Activated CD4-positive, alpha-beta memory T cell treated with anti-CD3 and anti-CD28 coated beads for 36 hours (primary cell): ENCODE data around the gene SARS1. TPM values are rescaled to one million over a fixed set of nuclear protein-coding genes. Genes with fewer than 3 reads are reported as not detected.

Source experiments
- CTCF ChIA-PET: fragments of 350-600 bp; sonication (Branson Sonifier 250); formaldehyde crosslinking; loops from one replicate; lab custom pipeline; 2021; ENCODE audit warnings: antibody characterized with exemption, inconsistent platforms; lab: Charles Lee
- POLR2A ChIA-PET: fragments of 350-600 bp; sonication (Branson Sonifier 250); formaldehyde crosslinking; loops from one replicate; lab custom pipeline; 2021; ENCODE audit warnings: antibody characterized with exemption; lab: Charles Lee
- DNase-seq: peaks from one replicate; pipeline ENCODE4 v3.0.0-alpha.2; 2020
- H3K27ac Mint-ChIP-seq: one replicate; pipeline ENCODE4 v1.8.0; 2021; ENCODE audit warnings: mixed read lengths
- H3K27me3 Mint-ChIP-seq: one replicate; pipeline ENCODE4 v1.8.0; 2021; ENCODE audit warnings: mixed read lengths
- H3K36me3 Mint-ChIP-seq: one replicate; pipeline ENCODE4 v1.8.0; 2021; ENCODE audit warnings: mixed read lengths
- H3K4me1 Mint-ChIP-seq: one replicate; pipeline ENCODE4 v1.8.0; 2021; ENCODE audit warnings: low read depth, mixed read lengths
- H3K4me3 Mint-ChIP-seq: one replicate; pipeline ENCODE4 v1.8.0; 2021; ENCODE audit warnings: mild to moderate bottlenecking, mixed read lengths
- H3K9me3 Mint-ChIP-seq: one replicate; pipeline ENCODE4 v1.8.0; 2021; ENCODE audit warnings: mixed read lengths
- intact Hi-C: fragments of 100-400 bp; cut with micrococcal nuclease; formaldehyde crosslinking; loops from one replicate; pipeline ENCODE4 v1.15.1; 2023
- total RNA-seq, 2 experiments: library from RNA; stranded (reverse); gene quantifications; one replicate each; pipeline ENCODE4 v1.2.3, GENCODE V29; 2021

The SARS1 gene
- total RNA-seq, 2 experiments from 2014 or later, result 245 to 251 TPM

DNA sequence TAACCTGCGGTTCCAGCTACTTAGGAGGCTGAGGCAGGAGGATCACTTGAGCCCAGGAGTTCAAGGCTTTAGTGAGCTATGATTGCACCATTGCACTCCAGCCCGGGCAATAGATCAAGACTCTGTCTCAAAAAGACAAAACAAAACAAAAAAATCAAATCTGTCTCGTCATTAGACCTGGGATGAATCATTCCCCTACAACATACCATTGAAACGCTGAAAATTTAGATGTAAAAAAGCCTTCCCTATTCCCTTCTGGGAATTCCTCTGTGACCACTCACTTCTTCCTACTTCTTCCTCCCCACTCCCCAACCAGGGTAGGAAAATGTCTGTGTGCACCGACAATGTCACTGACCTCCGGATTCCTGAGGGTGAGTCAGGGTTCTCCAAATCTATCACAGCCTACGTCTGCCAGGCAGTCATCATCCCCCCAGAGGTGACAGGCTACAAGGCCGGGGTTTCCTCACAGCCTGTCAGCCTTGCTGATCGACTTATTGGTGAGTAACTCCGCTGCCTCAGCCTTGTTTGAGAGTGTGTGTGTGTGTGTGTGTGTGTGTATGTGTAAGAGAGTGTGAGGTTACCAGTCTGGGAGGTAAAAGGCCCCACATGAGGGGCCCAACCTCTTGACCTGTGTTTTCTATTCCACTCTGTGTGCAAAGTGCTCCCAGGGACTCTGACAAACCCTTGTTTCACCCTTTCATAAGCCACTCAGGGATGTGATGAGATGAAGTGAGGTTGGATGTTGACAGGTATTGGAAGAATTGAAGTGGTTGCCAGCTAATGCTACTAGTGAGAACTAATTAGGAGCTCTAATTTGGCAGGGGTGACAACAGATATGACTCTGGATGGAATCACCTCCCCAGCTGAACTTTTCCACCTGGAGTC lies 16.3 kb upstream of the SARS1 start:
- POLR2A ChIA-PET, result no interaction called here
- CTCF ChIA-PET, result no interaction called here
- intact Hi-C loops, result no loop called here
- no peak overlapping the region for H3K4me3 Mint-ChIP-seq
- H3K9me3 Mint-ChIP-seq, result no peaks in the 10 kb centered on the region
- H3K4me1 Mint-ChIP-seq, result peaks cover 22% of the 10 kb centered on the region
- H3K27ac Mint-ChIP-seq, result no peak overlapping the region
- no peaks in the 10 kb centered on the region for H3K27me3 Mint-ChIP-seq
- DNase-seq, result peak; percentile 65
- H3K36me3 Mint-ChIP-seq, result peaks cover 2% of the 10 kb centered on the region

DNA sequence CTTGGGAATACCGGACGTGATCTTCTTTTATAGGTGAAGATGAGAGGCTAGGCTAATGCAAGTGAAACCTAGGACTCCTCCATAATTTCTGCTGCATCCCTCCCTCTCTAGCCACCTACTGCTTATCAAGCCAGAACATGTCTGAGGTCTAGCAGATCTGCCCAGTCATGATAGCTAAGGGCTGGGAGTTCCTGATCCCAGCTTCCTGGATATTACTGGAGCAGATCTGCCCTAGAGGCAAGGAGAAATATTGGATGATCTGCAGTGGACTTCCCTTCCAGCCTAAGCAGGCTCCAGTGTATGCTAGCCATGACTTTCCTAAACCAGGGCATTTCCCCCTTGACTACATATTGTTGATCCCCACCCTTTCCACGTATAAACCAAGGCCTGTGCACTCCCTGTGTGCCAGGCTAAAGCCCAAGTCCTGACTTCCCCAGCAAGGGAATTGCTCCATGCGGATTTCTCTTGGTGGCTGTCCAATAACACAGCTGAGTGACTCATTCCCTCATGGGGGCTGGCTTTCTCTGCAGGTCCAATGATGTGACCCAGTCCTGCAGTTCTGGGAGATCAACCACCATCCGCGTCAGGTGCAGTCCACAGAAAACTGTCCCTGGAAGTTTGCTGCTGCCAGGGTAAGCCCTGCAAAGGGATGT lies 15.5 kb upstream of the SARS1 start:
- ChIA-PET CTCF (interaction anchor here (1.2 to 3.4 kb wide), 3 partner anchors 80 to 334 kb away, joined by 3 to 33 read pairs (median 6); no protein-coding TSS in a partner anchor), POLR2A (no interaction called here)
- Mint-ChIP-seq H3K9me3 (no peaks in the 10 kb centered on the region), H3K4me1 (peaks cover 22% of the 10 kb centered on the region), H3K4me3 (no peak overlapping the region), H3K27me3 (no peaks in the 10 kb centered on the region), H3K27ac (no peak overlapping the region), H3K36me3 (peaks cover 2% of the 10 kb centered on the region)
- intact Hi-C loops, result no loop called here
- DNase-seq, result no peak

DNA sequence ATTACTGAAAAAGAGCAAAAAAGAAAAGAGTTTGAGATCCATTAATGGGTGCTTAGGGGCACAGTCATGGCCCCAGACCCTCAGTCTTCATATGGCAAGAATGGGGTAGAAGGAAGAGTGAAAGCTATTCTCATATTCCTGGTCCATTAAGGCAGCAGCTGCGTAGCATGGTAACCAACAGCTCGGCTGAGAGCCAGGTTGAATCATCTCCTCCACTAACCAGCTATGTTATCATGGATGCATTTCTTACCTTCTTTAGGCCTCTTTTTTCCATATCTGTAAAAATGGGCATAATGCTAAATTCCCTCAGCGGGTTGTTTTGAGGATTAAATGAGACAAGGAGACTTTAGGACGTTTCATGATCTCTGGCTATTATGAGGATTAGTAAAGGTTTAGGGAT lies 15.0 kb upstream of the SARS1 start:
- no peak for DNase-seq
- intact Hi-C loops, result no loop called here
- Mint-ChIP-seq H3K27me3 (no peaks in the 10 kb centered on the region), H3K4me1 (peaks cover 22% of the 10 kb centered on the region), H3K4me3 (no peak overlapping the region), H3K27ac (no peak overlapping the region), H3K36me3 (peaks cover 2% of the 10 kb centered on the region), H3K9me3 (no peaks in the 10 kb centered on the region)
- POLR2A ChIA-PET, result no interaction called here
- CTCF ChIA-PET, result interaction anchor here (1.2 to 3.7 kb wide), 4 partner anchors 14 to 334 kb away, joined by 3 to 68 read pairs (median 20); partner anchors contain the start of gene SARS1

- intact Hi-C loops, result loop anchor here (2.0 to 10.0 kb wide), 2 partner anchors 75 to 333 kb away; no protein-coding TSS in a partner anchor
- POLR2A ChIA-PET, result no interaction called here
- Mint-ChIP-seq H3K9me3 (no peaks in the 10 kb centered on the region), H3K36me3 (no peaks in the 10 kb centered on the region), H3K27me3 (no peaks in the 10 kb centered on the region), H3K4me1 (peaks cover 22% of the 10 kb centered on the region), H3K27ac (no peak overlapping the region), H3K4me3 (no peak overlapping the region)
- DNase-seq, result peak; percentile 28
- CTCF ChIA-PET, result interaction anchor here (0.9 to 3.7 kb wide), 5 partner anchors 13 to 333 kb away, joined by 3 to 68 read pairs (median 6); partner anchors contain the start of gene SARS1
These were observed 14.0 kb upstream of the SARS1 start for GRCh38 chr1:109199710-109200109.

DNA sequence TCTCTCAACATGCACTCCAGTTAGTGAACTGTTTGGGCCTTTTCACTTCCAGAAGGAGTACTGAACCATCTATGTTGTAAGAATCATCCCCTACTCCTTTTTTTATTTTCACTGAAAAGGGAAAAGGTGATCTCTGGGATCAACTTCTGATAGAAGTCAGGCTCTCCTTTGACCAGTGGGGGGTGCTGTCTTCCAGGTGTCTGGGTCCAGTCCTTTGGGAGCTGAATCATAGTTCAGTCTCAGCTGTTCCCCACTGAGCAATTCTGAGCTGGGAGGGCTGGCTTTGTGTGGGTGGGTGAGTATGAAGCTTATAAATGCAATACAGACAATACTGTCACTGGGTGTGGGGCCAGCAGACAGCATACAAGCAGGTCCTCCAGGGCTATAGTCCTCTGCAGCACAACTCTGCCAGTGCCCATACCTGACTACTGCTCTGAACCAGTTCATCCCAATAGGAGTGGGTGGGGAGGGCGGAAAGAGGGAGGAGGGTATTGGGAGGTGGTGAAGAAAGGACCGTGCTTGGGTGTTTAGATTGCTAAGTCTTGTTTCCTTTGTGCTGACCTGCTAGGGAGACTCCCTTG lies 12.5 kb upstream of the SARS1 start:
- intact Hi-C loops, result loop anchor here (1.0 to 10.0 kb wide), 4 partner anchors 13 to 332 kb away; no protein-coding TSS in a partner anchor
- Mint-ChIP-seq H3K27ac (no peak overlapping the region), H3K36me3 (no peaks in the 10 kb centered on the region), H3K4me3 (no peak overlapping the region), H3K9me3 (no peaks in the 10 kb centered on the region), H3K27me3 (no peaks in the 10 kb centered on the region), H3K4me1 (peaks cover 22% of the 10 kb centered on the region)
- peak; percentile 88 for DNase-seq
- ChIA-PET CTCF (interaction anchor here (0.6 to 3.7 kb wide), 37 partner anchors 10 to 331 kb away, joined by 3 to 68 read pairs (median 4); partner anchors contain the start of genes CELSR2, ELAPOR1, SARS1 and SORT1), POLR2A (interaction anchor here (2.0 kb wide), 1 partner anchor 13 kb away, joined by 7 read pairs; the partner anchor contains the start of gene SARS1)

GRCh38 chr1:109204484-109204883 lies 9.2 kb upstream of the SARS1 start:
- H3K27me3 Mint-ChIP-seq, result no peaks in the 10 kb centered on the region
- no peak overlapping the region for H3K27ac Mint-ChIP-seq
- POLR2A ChIA-PET, result no interaction called here
- no peak overlapping the region for H3K4me3 Mint-ChIP-seq
- intact Hi-C loops, result loop anchor here (10.0 kb wide), 1 partner anchor 70 kb away; no protein-coding TSS in a partner anchor
- H3K4me1 Mint-ChIP-seq, result peaks cover 11% of the 10 kb centered on the region
- H3K36me3 Mint-ChIP-seq, result no peaks in the 10 kb centered on the region
- DNase-seq, result no peak
- no peaks in the 10 kb centered on the region for H3K9me3 Mint-ChIP-seq
- CTCF ChIA-PET, result no interaction called here

- intact Hi-C loops, result loop anchor here (10.0 kb wide), 1 partner anchor 68 kb away; no protein-coding TSS in a partner anchor
- no peaks in the 10 kb centered on the region for H3K36me3 Mint-ChIP-seq
- no peak overlapping the region for H3K27ac Mint-ChIP-seq
- H3K9me3 Mint-ChIP-seq, result no peaks in the 10 kb centered on the region
- no peaks in the 10 kb centered on the region for H3K27me3 Mint-ChIP-seq
- H3K4me1 Mint-ChIP-seq, result peaks cover 3% of the 10 kb centered on the region
- ChIA-PET POLR2A (interaction anchor here (2.0 kb wide), 1 partner anchor 8 kb away, joined by 8 read pairs; the partner anchor contains the start of gene SARS1), CTCF (interaction anchor here (0.6 to 1.3 kb wide), 6 partner anchors 8 to 192 kb away, joined by 3 to 4 read pairs (median 3); a partner anchor contains a TSS)
- no peak for DNase-seq
- H3K4me3 Mint-ChIP-seq, result no peak overlapping the region
These were observed 7.4 kb upstream of the SARS1 start for GRCh38 chr1:109206339-109206738.

DNA sequence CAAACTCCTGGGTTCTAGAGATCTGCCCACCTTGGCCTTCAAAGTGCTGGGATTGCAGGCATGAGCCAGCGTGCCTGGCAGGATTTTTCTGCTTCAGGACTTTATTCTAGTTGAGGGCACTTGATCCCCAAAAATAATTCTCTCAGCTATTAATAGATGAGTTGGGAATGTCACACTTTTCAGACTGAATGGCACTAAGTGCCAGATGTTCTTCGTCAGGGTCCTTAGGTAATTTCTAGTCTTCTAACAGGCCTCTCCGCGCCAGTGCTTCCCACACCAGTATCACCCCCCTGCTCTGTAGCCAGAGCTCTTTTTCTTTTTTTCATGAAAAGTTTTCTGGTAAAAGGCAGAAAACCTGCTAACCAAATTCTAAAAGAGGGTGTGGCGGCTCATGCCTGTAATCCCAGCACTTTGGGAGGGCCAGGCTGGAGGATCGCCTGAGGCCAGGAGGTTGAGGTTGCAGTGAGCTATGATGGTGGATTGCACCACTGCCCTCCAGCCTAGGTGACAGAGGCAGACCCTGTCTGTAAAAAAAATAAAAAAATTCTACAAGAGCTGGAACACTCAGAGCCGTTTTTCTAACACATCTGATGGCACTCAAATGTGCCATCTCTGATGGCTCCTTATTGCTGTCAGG lies 6.1 kb upstream of the SARS1 start:
- CTCF ChIA-PET, result interaction anchor here (0.6 to 1.4 kb wide), 6 partner anchors 14 to 659 kb away, joined by 3 to 5 read pairs (median 3); no protein-coding TSS in a partner anchor
- no peaks in the 10 kb centered on the region for H3K4me1 Mint-ChIP-seq
- no peaks in the 10 kb centered on the region for H3K27me3 Mint-ChIP-seq
- no peaks in the 10 kb centered on the region for H3K9me3 Mint-ChIP-seq
- POLR2A ChIA-PET, result no interaction called here
- H3K27ac Mint-ChIP-seq, result no peak overlapping the region
- no peak for DNase-seq
- intact Hi-C loops, result loop anchor here (10.0 kb wide), 1 partner anchor 67 kb away; no protein-coding TSS in a partner anchor
- H3K4me3 Mint-ChIP-seq, result no peak overlapping the region
- no peaks in the 10 kb centered on the region for H3K36me3 Mint-ChIP-seq

- Mint-ChIP-seq H3K27ac (no peak overlapping the region), H3K36me3 (no peaks in the 10 kb centered on the region), H3K4me1 (peaks cover 4% of the 10 kb centered on the region), H3K4me3 (no peak overlapping the region), H3K27me3 (no peaks in the 10 kb centered on the region), H3K9me3 (no peaks in the 10 kb centered on the region)
- ChIA-PET CTCF (interaction anchor here (0.8 to 1.4 kb wide), 2 partner anchors 15 to 324 kb away, joined by 3 to 4 read pairs; no protein-coding TSS in a partner anchor), POLR2A (no interaction called here)
- intact Hi-C loops, result loop anchor here (10.0 kb wide), 1 partner anchor 66 kb away; no protein-coding TSS in a partner anchor
- no peak for DNase-seq
These were observed 5.3 kb upstream of the SARS1 start for GRCh38 chr1:109208394-109208793.

GRCh38 chr1:109208836-109209463 lies 4.8 kb upstream of the SARS1 start:
- CTCF ChIA-PET, result no interaction called here

More at GRCh38 chr1:109208836-109209463, 4.8 kb upstream of the SARS1 start:
- H3K9me3 Mint-ChIP-seq, result no peaks in the 10 kb centered on the region
- H3K27ac Mint-ChIP-seq, result no peak overlapping the region
- no peak for DNase-seq
- H3K4me1 Mint-ChIP-seq, result peaks cover 4% of the 10 kb centered on the region
- intact Hi-C loops, result loop anchor here (10.0 kb wide), 1 partner anchor 66 kb away; no protein-coding TSS in a partner anchor
- POLR2A ChIA-PET, result no interaction called here
- no peak overlapping the region for H3K4me3 Mint-ChIP-seq
- no peaks in the 10 kb centered on the region for H3K36me3 Mint-ChIP-seq
- H3K27me3 Mint-ChIP-seq, result no peaks in the 10 kb centered on the region
